ENCODE results near the gene KIRREL3.

Gene KIRREL3

GRCh38 chr11:126598344-126599216 is 402.0 kb downstream of the KIRREL3 start:
- no peak overlapping the region for H3K4me3 ChIP-seq (ENCODE audit: low read depth in 1 of 2, low read length in 1 of 2)
- no peak overlapping the region for H3K27ac ChIP-seq
- no peaks in the 10 kb centered on the region for H3K36me3 ChIP-seq
- no peaks in the 10 kb centered on the region for H3K4me1 ChIP-seq (ENCODE audit: control insufficient read depth in 1 of 2, insufficient read depth in 1 of 2, low read depth in 1 of 2, low read length in 1 of 2)
- peaks cover 39% of the 10 kb centered on the region for H3K27me3 ChIP-seq
- no peaks in the 10 kb centered on the region for H3K9me3 ChIP-seq
- no peak for TF ChIP-seq CTCF (IDR thresholded peaks at IDR 0.05)

- Histone ChIP-seq H3K27ac (no peak overlapping the region), H3K4me1 (ENCODE audit: control insufficient read depth in 1 of 2, insufficient read depth in 1 of 2, low read depth in 1 of 2, low read length in 1 of 2) (no peaks in the 10 kb centered on the region), H3K9me3 (no peaks in the 10 kb centered on the region), H3K4me3 (ENCODE audit: low read depth in 1 of 2, low read length in 1 of 2) (no peak overlapping the region), H3K27me3 (peaks cover 36% of the 10 kb centered on the region), H3K36me3 (no peaks in the 10 kb centered on the region)
- no peak for TF ChIP-seq CTCF (IDR thresholded peaks at IDR 0.05)
These were observed 403.5 kb downstream of the KIRREL3 start for GRCh38 chr11:126597041-126597440.

GRCh38 chr11:126596474-126596873 is 404.1 kb downstream of the KIRREL3 start:
- H3K4me3 ChIP-seq (ENCODE audit: low read depth in 1 of 2, low read length in 1 of 2): no peak overlapping the region
- H3K4me1 ChIP-seq (ENCODE audit: control insufficient read depth in 1 of 2, insufficient read depth in 1 of 2, low read depth in 1 of 2, low read length in 1 of 2): no peaks in the 10 kb centered on the region
- TF ChIP-seq CTCF (IDR thresholded peaks at IDR 0.05): no peak
- peaks cover 30% of the 10 kb centered on the region for H3K27me3 ChIP-seq
- no peak overlapping the region for H3K27ac ChIP-seq
- H3K9me3 ChIP-seq: no peaks in the 10 kb centered on the region
- H3K36me3 ChIP-seq: no peaks in the 10 kb centered on the region

- TF ChIP-seq CTCF (IDR thresholded peaks at IDR 0.05): no peak
- Histone ChIP-seq H3K27ac (no peak overlapping the region), H3K27me3 (peaks cover 21% of the 10 kb centered on the region), H3K4me3 (ENCODE audit: low read depth in 1 of 2, low read length in 1 of 2) (no peak overlapping the region), H3K4me1 (ENCODE audit: control insufficient read depth in 1 of 2, insufficient read depth in 1 of 2, low read depth in 1 of 2, low read length in 1 of 2) (no peaks in the 10 kb centered on the region), H3K36me3 (no peaks in the 10 kb centered on the region), H3K9me3 (no peaks in the 10 kb centered on the region)
These were observed 405.0 kb downstream of the KIRREL3 start for GRCh38 chr11:126595560-126595959.

- H3K9me3 ChIP-seq: no peaks in the 10 kb centered on the region
- no peak overlapping the region for H3K27ac ChIP-seq
- peaks cover 15% of the 10 kb centered on the region for H3K27me3 ChIP-seq
- TF ChIP-seq CTCF (IDR thresholded peaks at IDR 0.05): no peak
- no peaks in the 10 kb centered on the region for H3K4me1 ChIP-seq (ENCODE audit: control insufficient read depth in 1 of 2, insufficient read depth in 1 of 2, low read depth in 1 of 2, low read length in 1 of 2)
- H3K4me3 ChIP-seq (ENCODE audit: low read depth in 1 of 2, low read length in 1 of 2): no peak overlapping the region
- H3K36me3 ChIP-seq: no peaks in the 10 kb centered on the region
These were observed 405.6 kb downstream of the KIRREL3 start for GRCh38 chr11:126594921-126595367.

Data from neutrophil (primary cell).